Femur (tissue), 1 donor: ENCODE data around the gene GINS2.
A peak's percentile ranks its signal among the peaks of the same experiment; 100 is the strongest.

ENCODE experiments used
- DNase-seq: peaks from one replicate; pipeline ENCODE4 v3.0.0-alpha.2; 2017

The GINS2 gene

DNA sequence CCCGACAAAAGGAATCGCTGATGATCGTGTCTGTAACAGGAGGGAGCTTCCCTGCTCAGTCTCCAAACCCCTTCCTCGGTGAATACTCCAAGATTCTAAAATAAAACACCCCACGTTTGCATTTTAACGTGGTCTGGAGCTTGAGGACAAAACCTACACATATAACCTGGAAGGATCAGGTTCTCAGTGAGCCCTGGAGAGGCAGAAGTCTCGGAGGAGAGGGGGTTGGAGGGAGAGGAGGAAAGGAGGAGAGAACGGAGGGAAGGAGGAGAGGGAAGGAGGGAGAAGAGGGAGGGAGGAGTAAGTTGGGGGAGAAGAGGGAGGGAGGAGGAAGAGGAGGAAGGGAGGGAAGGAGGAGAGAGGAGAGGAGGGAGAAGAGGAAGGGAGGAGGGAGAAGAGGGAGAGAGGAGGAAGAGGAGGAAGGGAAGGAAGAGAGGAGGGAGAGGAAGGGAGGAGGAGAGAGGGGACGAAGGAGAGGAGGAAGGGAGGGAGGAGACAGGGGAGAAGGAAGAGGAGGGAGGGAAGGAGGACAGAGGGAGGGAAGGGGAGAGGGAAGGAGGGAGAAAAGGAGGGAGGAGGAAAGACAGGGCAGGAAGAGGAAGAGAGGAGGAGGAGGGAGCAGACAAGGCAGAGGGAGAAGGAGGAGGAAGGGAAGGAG lies 27.4 kb upstream of the GINS2 start:
- DNase-seq = no peak

DNA sequence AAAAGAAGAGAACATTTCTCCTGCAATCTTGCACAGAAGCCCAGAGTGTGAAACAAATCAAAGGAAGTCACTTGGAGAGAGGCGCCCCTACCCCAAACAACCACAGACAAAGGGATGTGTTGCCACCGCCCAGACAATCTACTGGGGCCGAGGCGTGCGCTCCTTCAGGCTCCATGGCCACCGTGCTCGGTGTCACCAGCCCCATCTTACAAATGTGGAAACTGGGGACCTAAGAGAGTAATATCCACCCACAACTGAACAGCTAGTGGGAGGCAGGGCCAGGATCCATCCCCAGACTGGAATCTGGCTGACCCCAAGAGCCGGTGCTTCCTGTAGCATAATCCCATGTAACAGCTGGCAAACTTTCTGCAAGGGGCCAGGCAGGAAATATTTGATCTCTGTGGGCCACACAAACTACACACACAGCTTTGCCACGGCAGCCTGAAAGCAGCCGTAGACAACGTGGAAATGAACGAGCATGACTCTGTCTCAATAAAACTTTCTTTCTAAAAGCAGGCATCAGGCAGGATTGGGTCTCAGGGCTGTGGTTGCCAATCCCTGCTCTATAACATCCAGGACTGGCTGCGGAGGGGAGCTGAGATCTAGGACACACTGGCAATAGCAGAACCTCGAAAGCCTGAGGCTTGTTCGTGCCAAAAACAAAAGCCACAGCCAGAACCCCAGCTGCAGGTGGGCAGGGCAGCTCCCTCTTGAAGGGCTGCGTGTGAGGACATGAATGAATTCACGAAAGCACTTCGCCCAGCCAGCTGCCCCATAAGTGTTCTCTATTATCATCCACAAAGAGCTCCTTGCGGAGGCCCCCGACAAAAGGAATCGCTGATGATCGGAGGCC lies 26.6 kb upstream of the GINS2 start:
- DNase-seq = peak; percentile 80

DNA sequence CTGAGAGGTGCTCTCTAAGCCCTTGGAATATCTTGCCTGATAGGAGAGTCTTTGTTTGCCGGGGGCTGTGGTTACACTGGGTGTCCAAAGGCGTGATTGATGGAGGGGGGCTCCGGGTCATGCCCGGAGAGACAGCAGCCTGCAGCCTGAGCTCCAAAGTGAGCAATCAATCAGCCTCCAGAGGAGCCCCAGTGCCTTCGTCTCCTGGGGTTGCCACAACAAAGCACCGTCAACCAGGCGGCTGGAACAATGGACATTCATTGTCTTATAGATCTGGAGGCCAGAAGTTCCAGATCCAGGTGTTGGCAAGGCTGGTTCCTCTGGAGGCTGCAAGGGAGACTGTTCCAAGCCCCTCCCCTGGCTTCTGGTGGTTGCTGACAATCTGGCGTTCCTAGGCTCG lies 24.0 kb upstream of the GINS2 start:
- no peak for DNase-seq

DNA sequence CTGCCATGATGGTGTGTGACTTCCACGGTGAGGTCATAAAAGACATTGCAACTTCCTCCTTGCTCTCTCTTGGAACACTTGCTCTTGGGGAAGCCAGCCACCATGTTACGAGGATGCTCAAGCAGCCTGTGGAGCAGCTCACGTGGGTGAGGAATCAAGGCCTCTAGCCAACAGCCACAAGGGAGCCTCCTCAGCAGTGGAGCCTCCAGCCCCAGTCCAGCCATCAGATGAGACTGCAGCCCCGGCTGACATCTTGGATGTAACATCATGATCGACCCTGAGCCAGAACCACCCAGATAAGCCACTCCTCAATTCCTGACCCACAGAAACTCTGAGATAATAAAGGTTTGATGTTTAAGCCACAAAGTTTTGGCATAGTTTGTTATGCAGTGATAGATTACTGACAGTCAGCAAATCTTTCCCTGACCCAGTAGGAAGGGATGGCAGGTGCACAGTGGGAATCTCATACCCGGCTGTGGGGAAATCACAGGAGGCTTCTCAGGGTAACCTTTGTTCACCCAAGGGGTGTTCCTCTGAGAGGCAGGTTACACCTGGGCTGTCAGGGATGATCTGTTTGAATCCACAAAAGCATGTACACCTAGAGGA lies 23.3 kb upstream of the GINS2 start:
- DNase-seq = no peak

DNA sequence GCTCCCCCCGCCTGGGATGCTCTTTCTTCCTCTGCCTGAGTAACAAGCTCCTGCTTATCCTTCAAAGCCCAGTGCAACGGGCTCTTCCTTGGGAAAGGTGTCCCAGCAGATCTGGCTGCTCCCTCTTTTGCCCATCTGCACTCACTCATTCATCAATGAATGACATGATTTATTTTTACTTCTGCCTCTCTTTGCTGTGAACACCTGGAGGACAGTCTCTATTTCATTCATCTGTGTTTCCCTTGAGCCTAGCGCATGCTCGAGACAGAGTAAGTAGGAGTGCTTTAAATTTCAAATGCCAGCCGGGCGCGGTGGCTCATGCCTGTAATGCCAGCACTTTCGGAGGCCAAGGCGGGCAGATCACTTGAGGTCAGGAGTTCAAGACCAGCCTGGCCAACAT lies 22.0 kb upstream of the GINS2 start:
- no peak for DNase-seq

DNA sequence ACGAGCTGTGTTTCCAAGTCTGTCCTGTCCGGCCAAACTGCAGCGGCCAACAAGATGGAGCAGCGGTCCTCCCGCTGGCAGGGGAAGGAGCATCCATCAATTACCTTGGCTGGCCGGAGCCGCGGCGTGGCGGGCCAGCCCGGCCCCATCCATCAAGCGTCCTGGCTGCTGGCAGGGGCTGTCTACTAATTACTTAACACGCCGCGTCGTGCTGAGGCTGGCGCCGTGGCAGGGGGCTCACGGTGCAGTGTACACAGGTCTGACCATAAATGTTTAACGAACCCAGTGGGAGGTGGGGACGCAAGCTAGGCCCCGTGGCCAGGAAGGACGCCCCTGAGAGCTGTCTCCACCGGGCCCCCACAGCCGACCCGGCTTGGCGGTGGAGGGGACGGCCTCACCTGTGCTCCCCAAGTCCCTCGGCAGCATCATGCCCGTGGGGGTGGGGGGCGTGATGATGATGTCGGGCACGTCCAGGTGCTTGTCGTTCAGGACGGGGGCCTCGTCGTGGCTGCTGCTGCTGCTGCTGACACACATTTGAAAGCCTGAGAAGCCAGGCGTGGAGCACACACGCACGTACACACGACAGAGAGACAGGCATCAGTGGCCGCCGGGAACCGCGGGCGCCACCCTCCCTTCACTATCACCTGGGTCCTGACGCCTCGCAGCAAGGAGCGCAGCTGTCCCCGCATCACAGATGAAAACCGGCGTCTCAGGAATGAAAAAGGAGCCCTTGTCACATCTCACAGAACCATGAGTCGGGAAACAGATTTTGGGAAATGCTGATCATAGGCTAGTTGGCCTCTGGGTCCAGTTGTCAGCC lies 21.2 kb upstream of the GINS2 start:
- no peak for DNase-seq

DNA sequence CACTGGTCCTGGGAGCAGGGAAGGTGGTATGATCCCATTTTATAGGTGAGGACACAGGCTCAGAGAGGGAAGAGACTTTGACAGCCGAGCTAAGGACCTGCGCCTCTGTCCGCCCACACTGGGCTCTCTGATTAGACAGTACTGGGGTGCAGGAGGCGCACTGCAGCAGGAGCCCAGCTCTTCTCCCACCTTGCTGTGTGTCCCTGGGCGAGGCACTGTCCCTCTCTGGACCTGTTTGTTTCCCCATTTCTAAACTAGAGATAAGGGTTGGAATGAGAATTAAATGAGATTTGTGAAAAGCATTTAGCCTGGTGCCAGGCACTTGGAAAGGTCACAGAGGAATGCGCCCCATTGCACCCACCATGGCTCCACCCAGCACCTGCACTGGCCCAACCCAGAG lies 19.6 kb upstream of the GINS2 start:
- DNase-seq = no peak

DNA sequence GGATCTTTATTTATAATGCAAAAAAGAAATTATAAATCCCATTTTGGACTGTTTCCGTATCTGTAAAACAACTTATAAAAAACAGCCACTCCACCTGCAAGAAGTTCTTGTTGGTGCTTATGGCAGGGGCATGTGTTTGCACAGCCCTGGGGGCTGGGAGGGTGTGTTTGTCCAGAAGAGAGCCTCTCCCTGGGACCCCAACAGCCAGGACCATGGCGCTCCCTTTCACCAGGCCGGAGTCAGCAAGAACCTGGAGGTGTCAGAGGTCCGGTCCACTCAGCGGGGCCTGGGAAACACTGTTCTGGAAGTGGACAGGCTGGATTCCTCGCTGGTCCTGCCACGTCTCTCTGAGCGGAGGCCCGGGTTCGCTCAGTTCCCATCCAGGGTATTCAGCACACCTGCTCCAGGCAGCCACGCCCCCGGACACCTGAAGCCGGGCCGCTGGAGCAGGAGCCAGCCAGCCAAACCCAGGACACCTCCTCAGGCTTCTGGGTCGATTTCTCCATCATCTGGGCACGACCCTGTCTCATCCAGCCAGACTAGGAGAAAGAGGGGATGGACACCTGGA lies 18.9 kb upstream of the GINS2 start:
- DNase-seq = no peak

DNA sequence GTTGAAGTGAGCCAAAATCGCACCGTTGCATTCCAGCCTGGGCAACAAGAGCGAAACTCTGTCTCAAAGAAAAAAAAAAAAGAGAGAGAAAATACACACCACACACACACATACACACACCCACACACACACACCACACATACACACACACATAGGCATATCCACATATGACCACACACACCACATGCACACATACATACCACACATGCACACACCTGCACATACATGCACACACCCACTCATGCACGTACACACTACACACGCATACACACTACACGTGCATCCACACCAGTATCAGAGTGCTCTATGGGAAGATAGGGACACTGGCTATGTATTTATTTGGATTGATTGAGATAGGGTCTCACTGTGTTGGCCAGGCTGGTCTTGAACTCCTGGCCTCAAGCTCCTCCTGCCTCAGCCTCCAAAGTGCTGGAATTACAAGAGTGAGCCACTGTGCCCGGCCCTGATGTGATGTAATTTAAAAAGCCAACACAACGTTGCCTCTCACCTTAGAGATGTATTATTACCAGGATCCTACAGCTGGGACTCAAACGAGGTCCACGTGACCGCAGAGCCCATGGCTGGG lies 17.8 kb upstream of the GINS2 start:
- DNase-seq = no peak

DNA sequence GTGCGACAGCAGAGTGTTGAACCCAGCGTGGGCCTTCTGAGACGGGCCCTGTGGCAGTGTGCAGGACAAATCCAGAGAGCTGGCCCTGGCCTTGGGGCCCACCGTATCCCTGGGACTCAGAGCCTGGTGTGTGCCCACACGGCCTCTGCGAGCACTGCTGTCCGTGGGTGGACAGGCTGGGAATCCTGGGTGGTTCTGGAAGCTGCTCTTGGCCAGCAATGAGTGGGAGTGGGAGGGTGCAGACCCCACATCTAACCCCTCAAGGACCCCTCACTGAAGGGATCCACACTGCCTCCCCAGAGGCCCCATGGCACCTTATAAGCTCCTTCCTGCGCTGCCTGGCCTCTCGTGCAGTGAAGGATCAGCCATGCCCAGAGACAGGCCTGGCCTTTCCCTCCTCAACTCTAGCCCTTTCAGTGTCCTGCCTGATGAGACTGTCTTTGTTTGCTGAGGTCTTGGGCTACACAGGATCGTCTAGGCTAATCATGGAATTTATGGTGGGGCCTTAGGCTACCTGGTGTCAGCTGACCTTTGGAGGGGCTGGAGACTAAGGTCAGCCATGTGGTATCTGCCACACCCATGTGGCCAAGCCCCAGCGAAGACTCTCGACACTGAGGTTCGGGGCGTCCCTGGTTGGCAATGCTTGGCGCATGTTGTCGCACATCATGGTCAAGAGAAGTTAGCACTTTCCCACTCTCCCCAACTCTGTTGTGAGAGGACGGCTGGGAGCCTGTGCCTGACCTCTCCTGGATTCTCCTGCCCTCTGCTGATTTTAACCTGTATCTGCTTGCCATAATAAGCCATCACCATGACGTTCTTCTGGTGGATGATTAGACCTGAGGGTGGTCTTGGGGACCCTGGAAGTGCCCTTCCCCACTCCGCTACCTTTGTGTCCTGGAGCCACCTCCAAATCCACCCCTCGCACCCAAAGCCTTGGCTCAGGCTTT lies 16.4 kb upstream of the GINS2 start:
- no peak for DNase-seq

DNA sequence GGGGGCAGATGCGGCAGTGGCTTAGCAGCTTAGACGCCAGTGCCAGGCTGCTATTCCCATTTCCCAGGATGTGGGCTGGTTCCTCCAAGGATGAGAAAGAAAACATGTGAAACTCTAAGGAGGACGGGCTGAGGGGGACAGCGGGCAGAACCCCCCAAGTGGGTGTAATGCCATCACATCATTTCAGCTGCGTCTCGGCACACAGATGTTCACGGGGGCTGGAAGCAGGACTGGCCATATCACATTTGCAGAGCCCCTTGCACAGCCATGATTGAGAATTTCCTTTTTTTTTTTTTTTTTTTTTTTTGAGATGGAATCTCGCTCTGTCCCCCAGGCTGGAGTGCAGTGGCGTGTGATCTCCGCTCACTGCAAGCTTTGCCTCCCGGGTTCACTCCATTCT lies 15.3 kb upstream of the GINS2 start:
- DNase-seq = no peak

DNA sequence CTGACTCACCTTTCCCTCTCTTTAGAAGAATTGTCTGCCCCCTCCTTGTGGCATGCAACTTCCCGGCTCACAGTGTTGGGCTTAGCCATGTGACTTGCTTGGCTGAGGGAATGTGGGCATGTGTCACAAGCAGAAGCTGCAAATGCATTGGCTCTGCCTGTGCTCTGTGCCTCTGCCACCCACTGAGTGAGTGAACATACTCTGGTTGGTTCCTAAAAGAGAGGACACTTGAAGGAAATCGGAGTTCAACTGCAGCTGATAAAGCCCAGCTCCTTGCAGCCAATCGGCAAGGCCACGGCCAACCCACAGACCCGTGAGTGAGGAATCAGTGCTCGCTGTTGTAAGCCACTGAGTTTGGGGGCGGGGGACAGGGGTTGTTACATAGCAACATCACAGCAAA lies 10.9 kb upstream of the GINS2 start:
- no peak for DNase-seq

DNA sequence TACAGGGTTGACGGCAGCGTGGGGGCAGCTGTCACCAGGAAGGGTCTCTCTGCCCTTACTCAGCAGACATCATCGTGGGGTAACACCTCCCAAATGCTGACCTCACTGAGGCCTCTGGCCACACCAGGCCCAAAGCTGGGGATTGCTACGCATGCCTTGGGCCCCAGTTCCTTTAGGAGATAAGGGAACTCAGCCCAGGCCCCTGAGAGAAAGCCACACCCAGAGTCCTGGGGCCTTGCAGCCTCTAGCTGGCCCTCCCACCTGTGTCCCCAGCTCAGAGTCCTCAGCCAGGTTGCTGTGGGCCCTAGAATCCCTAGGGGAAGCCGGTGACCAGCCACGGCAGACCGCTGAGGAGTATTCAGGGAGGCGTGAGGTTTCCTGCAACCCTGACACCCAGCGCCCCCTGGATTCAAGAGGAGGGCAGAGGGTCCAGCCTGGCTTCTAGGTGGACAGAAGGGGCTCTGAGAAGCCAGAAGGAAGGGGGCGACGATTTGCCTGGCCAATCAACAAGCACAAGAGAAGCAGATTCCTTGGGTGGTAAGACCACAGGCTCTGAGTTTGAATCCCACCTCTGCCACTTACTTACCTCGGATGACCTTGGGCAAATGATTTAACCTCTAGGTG lies 10.3 kb upstream of the GINS2 start:
- DNase-seq = no peak

DNA sequence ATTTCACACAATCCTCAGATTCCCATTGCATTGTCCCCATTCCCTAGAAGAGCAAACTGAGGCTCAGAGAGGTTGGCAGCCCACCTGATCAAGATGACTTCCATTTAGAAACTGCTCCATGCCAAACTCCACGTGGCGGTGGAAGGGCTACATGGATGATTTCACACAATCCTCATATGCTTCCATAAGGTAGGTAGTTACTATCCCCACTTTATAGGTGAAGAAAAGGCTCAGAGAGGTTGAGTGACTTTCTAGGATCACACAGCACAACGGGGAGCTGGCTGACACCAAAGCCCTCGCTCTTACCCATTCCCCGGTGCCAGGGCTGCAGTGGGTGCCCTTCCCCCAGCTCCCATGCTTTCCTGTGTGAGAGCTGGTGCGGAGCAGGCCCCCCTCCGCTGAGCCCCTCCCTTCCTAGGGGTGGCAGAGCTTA lies 9.7 kb upstream of the GINS2 start:
- no peak for DNase-seq

DNA sequence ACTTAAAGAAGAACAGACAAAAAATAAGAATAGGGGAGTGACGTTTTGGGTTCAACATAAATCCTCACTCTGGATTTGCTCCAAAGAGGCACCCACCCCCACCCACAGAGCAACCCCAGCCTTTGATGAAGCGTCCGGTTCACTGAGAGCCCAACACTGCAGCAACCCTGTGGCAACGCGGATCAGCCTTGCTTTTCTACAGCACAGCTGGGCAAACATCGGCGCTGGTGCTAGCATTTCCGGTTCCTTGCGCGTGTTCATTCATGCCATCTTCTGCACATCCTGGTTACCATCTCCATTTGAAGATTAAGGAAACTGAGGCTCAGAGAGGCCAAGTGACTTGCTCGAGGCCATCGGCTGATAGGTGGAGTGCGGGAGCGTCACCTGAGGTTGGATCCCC lies 8.7 kb upstream of the GINS2 start:
- DNase-seq = no peak

DNA sequence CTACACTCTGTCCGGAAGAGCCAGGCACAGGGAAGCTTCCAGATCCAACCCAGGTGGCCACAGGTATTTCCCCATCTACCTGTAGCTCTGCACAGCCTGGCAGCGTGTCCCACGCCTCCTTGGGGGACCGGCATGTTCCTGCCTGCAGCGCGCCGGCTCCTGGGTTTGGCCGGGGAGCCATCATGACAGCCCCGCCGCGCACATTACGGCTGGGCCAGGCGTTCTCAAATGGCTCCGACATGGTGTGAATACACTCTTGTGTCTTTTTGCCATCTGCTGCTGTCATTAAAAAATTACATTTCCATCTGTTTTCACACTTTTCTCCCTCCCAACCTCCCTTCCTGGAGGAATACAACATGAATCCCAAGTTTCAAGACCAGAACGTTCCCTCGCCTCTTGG lies 8.0 kb upstream of the GINS2 start:
- DNase-seq = no peak

DNA sequence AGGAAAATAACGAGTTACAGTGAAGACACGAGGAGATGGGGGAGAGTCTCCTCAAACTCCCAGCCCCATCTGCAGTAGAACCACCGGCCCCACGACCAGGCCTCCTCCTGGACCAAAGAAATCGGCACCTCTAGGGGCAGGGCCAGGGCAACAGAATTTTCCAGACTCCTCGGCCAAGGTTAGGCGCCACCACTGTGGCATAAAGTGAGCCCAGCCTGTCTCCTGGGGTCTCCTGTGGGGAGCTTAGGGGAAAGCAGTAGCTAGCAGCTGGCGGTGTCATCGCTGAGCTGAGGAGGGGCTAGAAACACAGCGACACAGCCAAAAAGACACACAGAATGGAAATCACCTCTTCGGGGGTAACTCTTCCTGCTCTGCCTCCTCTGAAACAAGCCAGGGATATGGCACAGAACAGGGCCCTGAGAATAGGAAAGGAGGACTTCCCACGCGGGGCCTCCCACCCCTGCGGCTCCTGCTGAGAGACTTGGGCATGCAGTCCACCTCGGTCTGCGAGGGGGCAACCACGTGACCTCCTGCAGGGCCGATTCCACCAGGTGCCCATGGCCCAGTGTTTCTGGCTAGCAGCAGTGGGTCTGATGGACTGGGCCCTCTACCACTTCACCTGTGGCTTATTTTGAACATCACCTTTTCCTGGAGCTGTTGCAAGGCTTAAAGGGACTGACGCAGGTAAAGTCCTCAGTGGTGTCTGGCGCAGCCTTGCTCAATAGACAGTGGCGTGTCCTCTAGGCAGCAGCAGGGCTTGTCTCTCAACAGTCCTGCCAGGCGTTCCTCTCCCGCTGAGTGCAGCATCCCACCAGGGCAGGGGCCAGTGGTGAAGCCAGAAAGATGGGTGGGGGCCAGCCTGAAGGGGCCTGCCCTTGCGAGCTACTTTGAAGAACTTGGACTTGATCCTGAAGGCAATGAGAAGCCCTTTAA lies 6.7 kb upstream of the GINS2 start:
- no peak for DNase-seq

DNA sequence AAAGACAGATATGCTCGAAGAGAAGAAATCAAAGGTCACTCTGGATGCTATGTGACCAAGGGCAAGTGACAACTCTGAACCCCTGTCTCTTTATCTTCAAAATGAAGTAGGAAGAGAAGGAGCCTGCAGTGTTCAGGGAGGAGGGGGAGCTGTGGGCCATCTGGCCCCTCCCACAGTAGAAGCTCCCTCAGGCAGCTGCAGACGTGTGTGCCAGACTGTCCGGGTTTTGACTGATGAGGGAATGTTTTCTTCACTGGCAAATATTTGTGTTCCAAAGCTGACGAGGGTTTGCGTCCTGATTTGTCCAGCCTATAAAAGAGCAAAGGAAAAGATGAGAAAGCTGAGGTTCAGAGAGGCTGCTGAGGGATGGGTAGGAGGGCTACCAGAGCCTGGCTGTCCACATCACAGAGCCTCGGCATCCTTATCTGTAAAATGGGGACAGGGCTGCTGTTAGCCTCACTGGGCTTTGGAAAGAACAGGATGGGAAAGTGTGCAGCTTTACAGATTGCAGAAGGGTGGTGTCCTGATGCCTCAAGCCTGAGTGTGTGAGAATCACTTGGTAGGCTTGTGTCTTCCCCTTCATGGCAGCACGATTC lies 1.8 kb upstream of the GINS2 start:
- no peak for DNase-seq

DNA sequence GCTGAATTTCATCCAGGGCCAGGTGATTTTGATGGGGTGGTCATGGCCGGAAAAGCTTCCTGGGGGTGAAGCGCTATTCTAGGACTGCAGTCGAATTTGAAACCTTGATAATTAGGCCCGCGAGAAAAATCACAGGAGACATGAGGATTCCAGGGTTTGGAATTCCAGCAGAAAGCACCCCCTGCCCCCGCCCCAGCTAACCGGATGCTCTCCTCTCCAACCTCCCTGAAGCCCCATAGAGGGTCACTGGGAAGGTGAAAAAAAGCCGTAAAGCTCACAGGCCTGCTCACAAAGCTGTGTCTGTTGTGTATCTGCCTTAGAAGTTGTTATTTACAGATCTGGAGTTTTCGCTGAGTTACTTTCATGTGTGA lies 1.2 kb upstream of the GINS2 start:
- no peak for DNase-seq
